ENCODE results near the gene RAB26. TPM values are rescaled to one million over a fixed set of nuclear protein-coding genes. Genes with fewer than 3 reads are reported as not detected.

RAB26 gene
- total RNA-seq, 1 donor from 2014 or later = 0.98 TPM

GRCh38 chr16:2151188-2152091 lies 3.0 kb downstream of the RAB26 start:
- Mint-ChIP-seq H3K36me3 (ENCODE audit: low read depth) (peaks cover 14% of the 10 kb centered on the region), H3K9me3 (no peaks in the 10 kb centered on the region), H3K4me1 (peaks cover 48% of the 10 kb centered on the region), H3K4me3 (peak overlapping the region; percentile 87), H3K27me3 (ENCODE audit: low read depth) (peaks cover 9% of the 10 kb centered on the region), H3K27ac (ENCODE audit: unreplicated experiment) (no peak overlapping the region)
- no peak for DNase-seq (ENCODE audit: low read depth, low spot score)
- no peak for TF ChIP-seq CTCF (conservative IDR thresholded peaks at IDR 0.05)

GRCh38 chr16:2152695-2153506 lies 4.5 kb downstream of the RAB26 start:
- peaks cover 7% of the 10 kb centered on the region for H3K27me3 Mint-ChIP-seq (ENCODE audit: low read depth)
- no peak for TF ChIP-seq CTCF (conservative IDR thresholded peaks at IDR 0.05)
- H3K36me3 Mint-ChIP-seq (ENCODE audit: low read depth) = peaks cover 14% of the 10 kb centered on the region
- no peaks in the 10 kb centered on the region for H3K9me3 Mint-ChIP-seq
- H3K27ac Mint-ChIP-seq (ENCODE audit: unreplicated experiment) = no peak overlapping the region
- peak overlapping the region; percentile 93 for H3K4me3 Mint-ChIP-seq
- DNase-seq (ENCODE audit: low read depth, low spot score) = no peak
- H3K4me1 Mint-ChIP-seq = peaks cover 59% of the 10 kb centered on the region

GRCh38 chr16:2154533-2155090 lies 6.2 kb downstream of the RAB26 start:
- H3K4me3 Mint-ChIP-seq = peak overlapping the region; percentile 93
- no peaks in the 10 kb centered on the region for H3K9me3 Mint-ChIP-seq
- peaks cover 14% of the 10 kb centered on the region for H3K36me3 Mint-ChIP-seq (ENCODE audit: low read depth)
- peak overlapping the region; percentile 32 for H3K27ac Mint-ChIP-seq (ENCODE audit: unreplicated experiment)
- no peak for TF ChIP-seq CTCF (conservative IDR thresholded peaks at IDR 0.05)
- no peak for DNase-seq (ENCODE audit: low read depth, low spot score)
- peaks cover 7% of the 10 kb centered on the region for H3K27me3 Mint-ChIP-seq (ENCODE audit: low read depth)
- H3K4me1 Mint-ChIP-seq = peaks cover 61% of the 10 kb centered on the region

GRCh38 chr16:2155091-2155950 lies 6.9 kb downstream of the RAB26 start, which contains the start of gene TRAF7:
Gene TRAF7 (plus strand): TSS chr16:2155782. CDS start chr16:2163921, 8,139 bp downstream.
- Mint-ChIP-seq H3K36me3 (ENCODE audit: low read depth) (peaks cover 14% of the 10 kb centered on the region), H3K27me3 (ENCODE audit: low read depth) (peaks cover 3% of the 10 kb centered on the region), H3K9me3 (no peaks in the 10 kb centered on the region), H3K4me3 (peak within 1 kb of the TSS; percentile 93), H3K4me1 (peaks cover 55% of the 10 kb centered on the region), H3K27ac (ENCODE audit: unreplicated experiment) (peak within 1 kb of the TSS; percentile 87)
- peak; percentile 98 for DNase-seq (ENCODE audit: low read depth, low spot score)
- no peak for TF ChIP-seq CTCF (conservative IDR thresholded peaks at IDR 0.05)
